H54 (cell line): ENCODE data around the gene AP2A2.

Source experiments
- DNase-seq: peaks from one replicate; pipeline ENCODE4 v3.0.0; 2011; ENCODE audit warnings: low spot score, mixed read lengths; ENCODE audit not compliant: insufficient read length
- FAIRE-seq: peaks from 3 replicates; lab custom pipeline; 2011; peaks lifted over from hg19 to GRCh38; lab: Jason Lieb, UNC
- POLR2A ChIP-seq: IDR thresholded peaks from 2 replicates; pipeline ENCODE4 v1.6.1; 2011; ENCODE audit warnings: low read depth, mild to moderate bottlenecking, low read length

The AP2A2 gene

GRCh38 chr11:975827-976226, 50.2 kb downstream of the AP2A2 start:
- TF ChIP-seq POLR2A, result no peak
- no peak for DNase-seq
- no peak for FAIRE-seq

GRCh38 chr11:976431-977160, 50.9 kb downstream of the AP2A2 start:
- FAIRE-seq, result no peak
- no peak for TF ChIP-seq POLR2A
- DNase-seq, result no peak

GRCh38 chr11:977830-978720, 52.4 kb downstream of the AP2A2 start:
- DNase-seq, result no peak
- FAIRE-seq, result no peak
- TF ChIP-seq POLR2A, result no peak

GRCh38 chr11:978781-979180, 53.1 kb downstream of the AP2A2 start:
- DNase-seq (no peak), FAIRE-seq (no peak)
- TF ChIP-seq POLR2A, result no peak

- FAIRE-seq, result no peak
- no peak for DNase-seq
- no peak for TF ChIP-seq POLR2A
Observed at GRCh38 chr11:980438-981357, 55.0 kb downstream of the AP2A2 start.

GRCh38 chr11:981764-982163, 56.1 kb downstream of the AP2A2 start:
- FAIRE-seq (no peak), DNase-seq (no peak)
- no peak for TF ChIP-seq POLR2A

- DNase-seq (no peak), FAIRE-seq (no peak)
- TF ChIP-seq POLR2A, result no peak
Observed at GRCh38 chr11:984546-984945, 58.9 kb downstream of the AP2A2 start.

- TF ChIP-seq POLR2A, result no peak
- FAIRE-seq, result no peak
- no peak for DNase-seq
Observed at GRCh38 chr11:985406-985805, 59.7 kb downstream of the AP2A2 start.

- DNase-seq (no peak), FAIRE-seq (no peak)
- no peak for TF ChIP-seq POLR2A
Observed at GRCh38 chr11:985848-986247, 60.2 kb downstream of the AP2A2 start.

- DNase-seq (no peak), FAIRE-seq (no peak)
- no peak for TF ChIP-seq POLR2A
Observed at GRCh38 chr11:986270-986951, 60.7 kb downstream of the AP2A2 start.

- no peak for TF ChIP-seq POLR2A
- FAIRE-seq (no peak), DNase-seq (no peak)
Observed at GRCh38 chr11:986952-987305, 61.3 kb downstream of the AP2A2 start.

- FAIRE-seq (no peak), DNase-seq (no peak)
- no peak for TF ChIP-seq POLR2A
Observed at GRCh38 chr11:987671-988070, 62.0 kb downstream of the AP2A2 start.

GRCh38 chr11:990101-990500, 64.4 kb downstream of the AP2A2 start:
- DNase-seq (no peak), FAIRE-seq (no peak)
- TF ChIP-seq POLR2A, result no peak

- DNase-seq (no peak), FAIRE-seq (no peak)
- no peak for TF ChIP-seq POLR2A
Observed at GRCh38 chr11:991034-991433, 65.4 kb downstream of the AP2A2 start.
